ENCODE data around the gene PLPPR4. TPM values are rescaled to one million over a fixed set of nuclear protein-coding genes. Genes with fewer than 3 reads are reported as not detected.
A peak's percentile ranks its signal among the peaks of the same experiment; 100 is the strongest.

Gene PLPPR4, protein sequence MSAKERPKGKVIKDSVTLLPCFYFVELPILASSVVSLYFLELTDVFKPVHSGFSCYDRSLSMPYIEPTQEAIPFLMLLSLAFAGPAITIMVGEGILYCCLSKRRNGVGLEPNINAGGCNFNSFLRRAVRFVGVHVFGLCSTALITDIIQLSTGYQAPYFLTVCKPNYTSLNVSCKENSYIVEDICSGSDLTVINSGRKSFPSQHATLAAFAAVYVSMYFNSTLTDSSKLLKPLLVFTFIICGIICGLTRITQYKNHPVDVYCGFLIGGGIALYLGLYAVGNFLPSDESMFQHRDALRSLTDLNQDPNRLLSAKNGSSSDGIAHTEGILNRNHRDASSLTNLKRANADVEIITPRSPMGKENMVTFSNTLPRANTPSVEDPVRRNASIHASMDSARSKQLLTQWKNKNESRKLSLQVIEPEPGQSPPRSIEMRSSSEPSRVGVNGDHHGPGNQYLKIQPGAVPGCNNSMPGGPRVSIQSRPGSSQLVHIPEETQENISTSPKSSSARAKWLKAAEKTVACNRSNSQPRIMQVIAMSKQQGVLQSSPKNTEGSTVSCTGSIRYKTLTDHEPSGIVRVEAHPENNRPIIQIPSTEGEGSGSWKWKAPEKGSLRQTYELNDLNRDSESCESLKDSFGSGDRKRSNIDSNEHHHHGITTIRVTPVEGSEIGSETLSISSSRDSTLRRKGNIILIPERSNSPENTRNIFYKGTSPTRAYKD
- total RNA-seq, result 1 to 10 TPM; 1.6 to 5.1 (median 1.9) TPM

DNA sequence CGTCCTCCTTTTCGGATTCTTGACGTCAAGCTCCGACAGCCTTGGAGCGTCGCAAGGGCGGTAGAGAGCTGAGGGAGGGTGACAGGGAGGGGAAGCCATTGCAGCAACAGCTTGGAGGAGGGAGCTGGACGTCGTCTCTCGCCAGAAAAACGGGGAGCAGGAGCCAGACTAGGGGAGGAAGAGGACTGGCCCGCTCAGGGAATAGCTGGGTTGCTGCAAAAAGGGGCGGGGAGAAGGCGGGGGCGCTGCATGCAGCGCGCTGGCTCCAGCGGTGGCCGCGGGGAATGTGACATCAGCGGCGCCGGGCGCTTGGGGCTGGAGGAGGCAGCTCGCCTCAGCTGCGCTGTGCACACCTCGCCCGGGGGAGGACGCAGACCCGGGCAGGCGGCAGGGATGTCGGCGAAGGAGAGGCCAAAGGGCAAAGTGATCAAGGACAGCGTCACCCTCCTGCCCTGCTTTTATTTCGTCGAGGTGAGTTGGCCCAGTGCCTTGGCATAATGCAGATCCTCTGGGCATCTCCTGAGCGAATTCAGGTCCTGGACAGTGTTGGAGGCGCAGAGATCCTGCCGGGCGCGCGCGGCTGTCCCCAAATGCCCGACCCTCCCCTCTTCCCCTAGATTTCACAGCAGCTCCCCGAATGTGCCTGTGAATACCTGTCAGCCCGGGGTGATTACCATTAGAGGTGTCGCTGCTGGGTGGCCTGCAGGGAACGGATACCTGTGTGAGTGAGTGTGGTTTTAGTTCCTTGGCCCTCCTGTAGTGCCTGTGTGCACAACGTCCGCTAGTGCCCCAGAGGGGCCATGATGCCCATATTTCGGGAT lies at the start of gene PLPPR4:
Gene PLPPR4, plus strand, starts transcription at position 292 of the 821 bp plus-strand sequence. Its CDS starts 102 bp downstream, at position 394.
- peak; percentile 20 to 88 for DNase-seq (ENCODE audit: low spot score in 2 of 2)
- 2% methylated on average over 45 to 51 of the region's 51 CpGs for WGBS, 2 donors

DNA sequence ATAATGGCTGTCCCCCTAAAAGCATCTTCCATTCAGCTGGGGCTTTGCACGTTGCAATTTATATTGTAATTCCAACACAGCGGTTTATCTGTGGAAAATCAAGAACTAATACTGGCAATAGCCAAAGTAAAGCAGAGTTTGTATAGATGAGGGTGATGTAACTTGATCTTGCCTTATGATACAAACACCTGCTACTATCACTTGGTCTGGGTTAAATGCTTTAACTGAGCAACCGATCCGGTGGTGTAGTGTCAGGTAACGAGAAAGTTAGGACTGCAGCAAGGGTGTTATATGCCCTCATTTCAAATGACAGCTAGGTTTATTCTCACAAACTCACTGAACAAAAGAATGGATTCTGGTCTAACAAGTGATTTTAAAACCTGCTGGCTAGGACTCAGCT lies 47.3 kb upstream of the PLPPR4 start:
- TF ChIP-seq POLR2A (IDR thresholded peaks at IDR 0.05), result no peak
- TF ChIP-seq, protein P1, sequence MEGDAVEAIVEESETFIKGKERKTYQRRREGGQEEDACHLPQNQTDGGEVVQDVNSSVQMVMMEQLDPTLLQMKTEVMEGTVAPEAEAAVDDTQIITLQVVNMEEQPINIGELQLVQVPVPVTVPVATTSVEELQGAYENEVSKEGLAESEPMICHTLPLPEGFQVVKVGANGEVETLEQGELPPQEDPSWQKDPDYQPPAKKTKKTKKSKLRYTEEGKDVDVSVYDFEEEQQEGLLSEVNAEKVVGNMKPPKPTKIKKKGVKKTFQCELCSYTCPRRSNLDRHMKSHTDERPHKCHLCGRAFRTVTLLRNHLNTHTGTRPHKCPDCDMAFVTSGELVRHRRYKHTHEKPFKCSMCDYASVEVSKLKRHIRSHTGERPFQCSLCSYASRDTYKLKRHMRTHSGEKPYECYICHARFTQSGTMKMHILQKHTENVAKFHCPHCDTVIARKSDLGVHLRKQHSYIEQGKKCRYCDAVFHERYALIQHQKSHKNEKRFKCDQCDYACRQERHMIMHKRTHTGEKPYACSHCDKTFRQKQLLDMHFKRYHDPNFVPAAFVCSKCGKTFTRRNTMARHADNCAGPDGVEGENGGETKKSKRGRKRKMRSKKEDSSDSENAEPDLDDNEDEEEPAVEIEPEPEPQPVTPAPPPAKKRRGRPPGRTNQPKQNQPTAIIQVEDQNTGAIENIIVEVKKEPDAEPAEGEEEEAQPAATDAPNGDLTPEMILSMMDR (IDR thresholded peaks at IDR 0.05), result no peak
- no peak overlapping the region for H3K4me3 ChIP-seq (ENCODE audit: low read depth, poor library complexity, severe bottlenecking)
- WGBS, 2 donors, result 66 to 78% methylated on average over 5 of the region's 5 CpGs
- DNase-seq (ENCODE audit: low spot score in 2 of 2), result no peak
- intact Hi-C loops (cut with DNase I; ENCODE audit: low total_unique reads), result no loop called here

More for the DNA sequence above, at the start of gene PLPPR4:
- no peak for TF ChIP-seq POLR2A (IDR thresholded peaks at IDR 0.05)
- TF ChIP-seq, protein P1 (IDR thresholded peaks at IDR 0.05), result no peak
- intact Hi-C loops (cut with DNase I; ENCODE audit: low total_unique reads), result no loop called here
- peak within 1 kb of the TSS; percentile 11 for H3K4me3 ChIP-seq (ENCODE audit: low read depth, poor library complexity, severe bottlenecking)

DNA sequence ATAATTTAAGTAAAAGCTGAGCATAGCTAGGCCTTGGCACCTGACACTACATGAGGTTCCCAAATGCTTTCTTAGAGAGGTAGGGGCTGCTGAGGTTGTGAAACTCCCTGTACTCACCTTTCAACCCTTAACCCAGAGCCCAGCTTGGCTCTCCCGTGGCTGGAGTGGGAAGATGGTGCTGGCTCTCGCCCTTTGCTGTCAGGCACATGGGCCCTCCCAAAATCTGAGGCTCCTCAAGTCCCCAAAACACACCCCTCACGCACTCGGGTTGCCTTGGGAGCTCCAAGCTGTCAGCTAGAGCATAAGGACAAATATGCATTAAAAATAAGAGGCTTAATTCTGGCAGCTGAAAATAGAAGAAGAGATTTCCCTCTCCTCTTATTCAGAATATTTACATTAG lies 46.7 kb upstream of the PLPPR4 start:
- intact Hi-C loops (cut with DNase I; ENCODE audit: low total_unique reads), result no loop called here
- 26 to 31% methylated on average over 4 of the region's 4 CpGs for WGBS, 2 donors
- TF ChIP-seq, protein P1 (IDR thresholded peaks at IDR 0.05), result no peak
- TF ChIP-seq POLR2A (IDR thresholded peaks at IDR 0.05), result no peak
- no peak for DNase-seq (ENCODE audit: low spot score in 2 of 2)
- no peak overlapping the region for H3K4me3 ChIP-seq (ENCODE audit: low read depth, poor library complexity, severe bottlenecking)

DNA sequence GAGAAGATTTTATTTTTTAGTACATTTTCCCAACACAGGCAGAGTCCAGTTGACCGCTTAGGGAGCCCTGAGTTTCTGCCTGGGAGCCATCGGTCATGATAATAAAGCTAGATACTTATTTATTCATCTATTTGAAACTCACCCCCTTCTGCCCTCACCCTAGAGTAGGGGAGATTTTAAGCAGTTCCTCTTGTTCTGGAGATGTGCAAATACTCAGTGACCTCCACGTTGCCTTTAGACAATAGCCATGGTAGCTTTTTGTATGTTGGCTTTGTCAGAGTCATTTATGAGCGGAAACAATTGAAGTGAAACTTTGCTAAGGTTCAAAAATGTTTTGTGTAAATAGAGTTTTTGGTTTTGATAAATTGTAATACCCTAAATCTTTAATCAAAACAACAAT lies 45.7 kb upstream of the PLPPR4 start:
- intact Hi-C loops (cut with DNase I; ENCODE audit: low total_unique reads), result no loop called here
- TF ChIP-seq POLR2A (IDR thresholded peaks at IDR 0.05), result no peak
- TF ChIP-seq, protein P1 (IDR thresholded peaks at IDR 0.05), result no peak
- WGBS, 2 donors, result 82 to 89% methylated on average over 4 of the region's 4 CpGs
- DNase-seq (ENCODE audit: low spot score in 2 of 2), result no peak
- no peak overlapping the region for H3K4me3 ChIP-seq (ENCODE audit: low read depth, poor library complexity, severe bottlenecking)

DNA sequence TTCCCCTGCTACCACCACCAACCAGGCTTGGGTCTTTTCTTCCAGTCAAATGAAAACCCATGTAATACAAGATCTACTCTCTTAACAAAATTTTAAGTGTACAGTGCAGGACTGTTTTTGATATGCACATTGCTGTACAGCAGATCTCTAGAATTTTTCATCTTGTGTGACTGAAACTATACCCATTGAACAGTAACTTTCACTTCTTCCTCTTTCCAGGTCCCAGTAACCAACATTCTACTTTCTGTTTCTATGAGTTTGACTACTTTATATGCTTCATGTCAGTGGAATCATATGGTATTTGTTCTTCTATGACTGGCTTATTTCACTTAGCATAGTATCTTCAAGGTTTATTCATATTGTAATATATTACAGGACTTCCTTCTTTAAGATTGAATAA lies 45.3 kb upstream of the PLPPR4 start:
- TF ChIP-seq, protein P1 (IDR thresholded peaks at IDR 0.05), result no peak
- TF ChIP-seq POLR2A (IDR thresholded peaks at IDR 0.05), result no peak
- no peak overlapping the region for H3K4me3 ChIP-seq (ENCODE audit: low read depth, poor library complexity, severe bottlenecking)
- intact Hi-C loops (cut with DNase I; ENCODE audit: low total_unique reads), result no loop called here
- no peak for DNase-seq (ENCODE audit: low spot score in 2 of 2)
